Hepatocyte (in vitro differentiated cells): ENCODE results near the gene SLC35E2B. TPM values are rescaled to one million over a fixed set of nuclear protein-coding genes. Genes with fewer than 3 reads are reported as not detected.
"Not testable (repeated sequence)": the region's sequence is repeated elsewhere in the genome, so short reads cannot be mapped to it uniquely, and the experiment has no call there.

Experiments
- DNase-seq: peaks from one replicate; pipeline ENCODE4 v3.0.0-alpha.2; 2016; ENCODE audit warnings: low spot score
- H2AFZ ChIP-seq: fragments of 200-600 bp; sonication (generic); 2 replicates; pipeline ENCODE4 v1.6.0; 2016; ENCODE audit warnings: antibody characterized with exemption, mild to moderate bottlenecking
- H3K27ac ChIP-seq: fragments of 200-600 bp; sonication (generic); 2 replicates; pipeline ENCODE4 v1.5.1; 2016; ENCODE audit warnings: mild to moderate bottlenecking
- H3K27me3 ChIP-seq: fragments of 200-600 bp; sonication (generic); 2 replicates; pipeline ENCODE4 v1.6.1; 2016
- H3K36me3 ChIP-seq: fragments of 200-600 bp; sonication (generic); replicated peaks from 2 replicates; pipeline ENCODE4 v1.5.1; 2016; ENCODE audit warnings: low read depth; ENCODE audit not compliant: insufficient read depth
- H3K4me1 ChIP-seq: fragments of 200-600 bp; sonication (generic); 2 replicates; pipeline ENCODE4 v1.5.1; 2016; ENCODE audit warnings: mild to moderate bottlenecking, moderate library complexity; ENCODE audit not compliant: insufficient read depth
- H3K4me2 ChIP-seq: fragments of 200-600 bp; sonication (generic); 2 replicates; pipeline ENCODE4 v1.6.0; 2016
- H3K4me3 ChIP-seq: fragments of 200-600 bp; sonication (generic); 2 replicates; pipeline ENCODE4 v1.5.1; 2016; ENCODE audit warnings: mild to moderate bottlenecking
- H3K79me2 ChIP-seq: fragments of 200-600 bp; sonication (generic); 2 replicates; pipeline ENCODE4 v1.6.0; 2017; ENCODE audit warnings: mild to moderate bottlenecking
- H3K9me2 ChIP-seq: fragments of 200-600 bp; sonication (generic); replicated peaks from 2 replicates; pipeline ENCODE4 v1.6.0; 2017; ENCODE audit warnings: mild to moderate bottlenecking; ENCODE audit not compliant: insufficient read depth
- H3K9me3 ChIP-seq: fragments of 200-600 bp; sonication (generic); 2 replicates; pipeline ENCODE4 v1.5.1; 2016; ENCODE audit warnings: low read depth, mild to moderate bottlenecking
- H4K20me1 ChIP-seq: fragments of 200-600 bp; sonication (generic); 2 replicates; pipeline ENCODE4 v1.6.0; 2016; ENCODE audit warnings: mild to moderate bottlenecking; ENCODE audit not compliant: insufficient read depth, poor library complexity, severe bottlenecking
- EZH2 ChIP-seq: fragments of 200-600 bp; sonication (generic); IDR thresholded peaks from 2 replicates; pipeline ENCODE4 v1.6.1; 2016; ENCODE audit warnings: antibody characterized with exemption, mild to moderate bottlenecking, borderline replicate concordance
- EZH2phosphoT487 ChIP-seq: fragments of 200-600 bp; sonication (generic); IDR thresholded peaks from one replicate; pipeline ENCODE4 v1.6.1; 2018; ENCODE audit warnings: antibody characterized with exemption, mild to moderate bottlenecking, low read depth, moderate library complexity; ENCODE audit not compliant: unreplicated experiment, severe bottlenecking
- WGBS: methylation state at CpG from one replicate; pipeline ENCODE4 v1.1.6; 2016; ENCODE audit warnings: low lambda C conversion rate; ENCODE audit errors: missing lambda C conversion rate; 5-methylcytosine and 5-hydroxymethylcytosine counted together
- polyA plus RNA-seq: library from polyadenylated mRNA; unstranded; fragments of >200 nt; fragmentation: Nextera tagmentation; extraction: Ambion mirVana; gene quantifications from 2 replicates; pipeline ENCODE4 v1.2.1, GENCODE V29; 2016
- total RNA-seq: library from RNA; depleted of rRNA; stranded (reverse); fragments of >200 nt; gene quantifications from 2 replicates; pipeline ENCODE4 v1.2.3, GENCODE V29; 2014
- TF ChIP-seq, protein P1 (sequence below): fragments of 200-600 bp; sonication (generic); IDR thresholded peaks from 2 replicates; pipeline ENCODE4 v1.5.1; 2016; ENCODE audit warnings: antibody characterized with exemption, mild to moderate bottlenecking; ENCODE audit not compliant: poor library complexity

SLC35E2B gene
- total and polyA plus RNA-seq, 2 experiments from 2014 or later = 29.2 to 46.7 TPM

DNA sequence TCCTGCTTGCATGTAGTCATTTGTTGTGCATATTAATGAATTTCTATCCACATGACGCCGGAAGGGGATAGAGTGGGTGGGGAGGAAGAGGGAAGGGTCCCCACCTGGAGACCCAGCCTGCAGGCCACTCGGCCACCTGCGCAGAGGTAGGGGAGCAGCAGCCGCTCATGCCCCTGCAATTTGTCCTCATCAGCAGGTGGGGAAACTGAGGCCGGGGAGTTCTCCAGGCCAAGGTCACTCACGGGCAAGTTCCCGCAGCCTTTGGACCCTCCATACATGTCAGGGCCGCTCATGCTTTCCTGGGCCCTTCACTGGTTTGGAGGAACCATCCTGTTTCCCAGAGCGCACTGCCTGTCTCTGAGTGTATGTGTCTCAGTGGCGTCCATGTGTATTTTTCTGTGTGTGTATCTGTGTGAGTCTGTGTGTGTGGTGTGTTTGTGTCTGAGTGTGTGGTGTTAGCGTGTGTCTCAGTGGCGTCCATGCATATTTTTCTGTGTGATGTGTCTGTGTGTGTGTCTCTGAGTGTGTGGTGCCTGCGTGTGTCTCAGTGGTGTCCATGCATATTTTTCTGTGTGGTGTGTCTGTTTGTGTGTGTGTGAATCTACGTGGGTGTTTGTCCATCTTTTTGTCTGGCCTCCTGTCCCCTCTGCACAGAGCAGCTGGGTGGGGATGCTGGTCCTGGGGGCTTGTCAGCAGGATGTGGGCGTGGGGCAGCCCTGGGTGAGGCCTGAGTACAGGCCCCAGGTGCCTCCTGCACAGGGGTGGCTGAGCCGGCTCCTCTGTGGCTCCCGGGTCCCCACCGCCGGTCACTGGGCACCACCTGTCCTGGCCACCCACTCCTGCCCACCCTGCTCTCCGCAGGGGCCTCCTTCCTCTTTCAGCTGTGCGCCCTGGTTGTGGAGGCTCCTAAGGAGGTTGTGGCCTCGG, 4.1 kb upstream of the SLC35E2B start:
- H3K27ac ChIP-seq, DNase-seq, H3K4me1 ChIP-seq, H3K27me3 ChIP-seq, H3K9me3 ChIP-seq, H3K36me3 ChIP-seq, H4K20me1 ChIP-seq, H3K4me2 ChIP-seq, H3K4me3 ChIP-seq, H3K79me2 ChIP-seq, H3K9me2 ChIP-seq, H2AFZ ChIP-seq: not testable (repeated sequence)
- WGBS = 92% methylated on average over 17 of the region's 23 CpGs

DNA sequence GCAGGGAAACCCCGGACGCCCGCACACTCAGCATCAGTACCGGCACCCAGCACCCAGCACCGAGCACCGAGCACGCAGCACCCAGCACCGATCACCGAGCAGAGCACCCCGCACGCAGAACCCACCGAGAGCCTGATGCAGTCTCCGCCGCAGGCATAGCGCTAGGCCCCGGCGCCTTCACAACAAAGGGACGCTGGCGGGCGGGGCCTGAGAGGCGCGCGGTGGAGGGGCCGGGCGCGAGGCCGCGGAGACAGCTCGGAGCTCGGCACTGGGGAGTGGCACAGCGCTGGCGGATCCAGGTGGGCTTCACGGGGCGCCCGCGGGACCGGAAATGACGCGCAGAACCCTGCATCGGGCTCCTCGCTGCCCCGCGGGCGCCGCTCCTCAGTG, 276 bp downstream of the SLC35E2B start:
- not testable (repeated sequence) for H3K27me3 ChIP-seq, H2AFZ ChIP-seq, H3K4me1 ChIP-seq, H3K9me2 ChIP-seq, H4K20me1 ChIP-seq, H3K9me3 ChIP-seq, H3K36me3 ChIP-seq
- Histone ChIP-seq H3K4me2 (peak overlapping the region; percentile 51), H3K27ac (peak overlapping the region; percentile 92), H3K4me3 (peak overlapping the region; percentile 64), H3K79me2 (peaks cover 24% of the 10 kb centered on the region)
- 2% methylated on average over 29 of the region's 45 CpGs for WGBS
- peak; percentile 69 for DNase-seq

DNA sequence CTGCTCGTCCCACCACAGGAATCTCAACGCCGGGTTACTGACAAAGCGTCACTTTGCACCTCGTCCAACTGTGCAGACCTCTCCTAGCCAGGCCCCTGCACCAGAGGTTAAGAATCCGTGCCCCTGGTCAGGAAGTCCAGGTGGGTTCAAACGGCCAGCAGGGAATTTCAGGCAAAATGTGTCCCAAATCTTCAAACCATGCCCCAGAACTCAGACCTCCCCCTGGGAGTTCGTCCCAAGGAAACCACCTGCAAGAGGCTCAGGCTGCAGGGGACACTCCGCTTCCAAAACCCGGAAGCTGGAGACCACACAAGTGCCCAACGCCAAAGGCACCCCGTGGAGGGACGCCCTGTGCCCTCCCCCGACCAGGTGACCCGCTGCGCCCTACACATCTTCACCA, 1.2 kb downstream of the SLC35E2B start:
- not testable (repeated sequence) for H3K4me1 ChIP-seq, H3K36me3 ChIP-seq, H3K9me3 ChIP-seq, H2AFZ ChIP-seq, H3K9me2 ChIP-seq, H4K20me1 ChIP-seq, H3K4me3 ChIP-seq, H3K27me3 ChIP-seq, H3K27ac ChIP-seq, DNase-seq
- Histone ChIP-seq H3K4me2 (peak overlapping the region; percentile 73), H3K79me2 (peaks cover 33% of the 10 kb centered on the region)
- 14% methylated on average over 4 of the region's 16 CpGs for WGBS

DNA sequence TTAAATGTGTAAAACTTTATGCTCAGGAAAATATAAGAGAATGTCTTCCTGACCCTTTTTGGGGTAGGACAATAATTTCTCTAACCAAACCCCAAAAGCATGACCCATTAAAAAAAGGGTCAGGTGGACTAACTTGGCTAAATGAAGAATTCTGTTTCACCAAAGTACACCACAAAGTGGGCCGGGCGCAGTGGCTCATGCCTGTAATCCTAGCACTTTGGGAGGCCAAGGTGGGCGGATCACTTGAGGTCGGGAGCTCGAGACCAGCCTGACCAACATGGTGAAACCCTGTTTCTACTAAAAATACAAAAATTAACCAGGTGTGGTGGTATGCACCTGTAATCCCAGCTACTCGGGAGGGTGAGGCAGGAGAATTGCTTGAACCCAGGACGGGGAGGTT, 3.1 kb downstream of the SLC35E2B start:
- WGBS = 88% methylated on average over 7 of the region's 7 CpGs
- H3K4me3 ChIP-seq = not testable (repeated sequence)

DNA sequence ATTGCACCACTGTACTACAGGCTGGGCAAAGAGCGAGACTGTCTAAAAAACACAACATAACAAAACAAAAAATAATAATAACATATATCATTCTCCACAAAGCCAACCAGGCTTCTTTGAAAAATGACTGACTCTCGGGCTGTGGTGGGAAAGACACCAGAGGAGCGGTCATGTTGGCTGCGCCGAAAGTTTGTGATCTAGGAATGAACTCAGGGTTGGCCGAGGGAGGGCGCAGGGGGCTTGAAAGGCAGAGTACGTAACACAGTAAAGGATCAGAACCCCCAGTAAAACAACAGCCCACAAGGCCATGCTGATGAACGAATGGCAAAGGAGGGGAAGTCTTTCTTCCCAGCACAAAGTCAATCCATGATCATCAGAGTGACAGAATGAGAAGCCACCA, 4.7 kb downstream of the SLC35E2B start:
- Histone ChIP-seq H3K4me3 (no peak overlapping the region), H3K79me2 (peaks cover 67% of the 10 kb centered on the region), H3K27me3 (no peaks in the 10 kb centered on the region), H2AFZ (no peak overlapping the region), H4K20me1 (peaks cover 15% of the 10 kb centered on the region), H3K36me3 (no peaks in the 10 kb centered on the region), H3K4me1 (peaks cover 4% of the 10 kb centered on the region), H3K4me2 (no peak overlapping the region), H3K9me2 (no peaks in the 10 kb centered on the region), H3K9me3 (no peaks in the 10 kb centered on the region), H3K27ac (no peak overlapping the region)
- DNase-seq = no peak
- WGBS = 95% methylated on average over 9 of the region's 9 CpGs
- TF ChIP-seq EZH2 = no peak
- no peak for TF ChIP-seq EZH2phosphoT487
- TF ChIP-seq, protein P1, sequence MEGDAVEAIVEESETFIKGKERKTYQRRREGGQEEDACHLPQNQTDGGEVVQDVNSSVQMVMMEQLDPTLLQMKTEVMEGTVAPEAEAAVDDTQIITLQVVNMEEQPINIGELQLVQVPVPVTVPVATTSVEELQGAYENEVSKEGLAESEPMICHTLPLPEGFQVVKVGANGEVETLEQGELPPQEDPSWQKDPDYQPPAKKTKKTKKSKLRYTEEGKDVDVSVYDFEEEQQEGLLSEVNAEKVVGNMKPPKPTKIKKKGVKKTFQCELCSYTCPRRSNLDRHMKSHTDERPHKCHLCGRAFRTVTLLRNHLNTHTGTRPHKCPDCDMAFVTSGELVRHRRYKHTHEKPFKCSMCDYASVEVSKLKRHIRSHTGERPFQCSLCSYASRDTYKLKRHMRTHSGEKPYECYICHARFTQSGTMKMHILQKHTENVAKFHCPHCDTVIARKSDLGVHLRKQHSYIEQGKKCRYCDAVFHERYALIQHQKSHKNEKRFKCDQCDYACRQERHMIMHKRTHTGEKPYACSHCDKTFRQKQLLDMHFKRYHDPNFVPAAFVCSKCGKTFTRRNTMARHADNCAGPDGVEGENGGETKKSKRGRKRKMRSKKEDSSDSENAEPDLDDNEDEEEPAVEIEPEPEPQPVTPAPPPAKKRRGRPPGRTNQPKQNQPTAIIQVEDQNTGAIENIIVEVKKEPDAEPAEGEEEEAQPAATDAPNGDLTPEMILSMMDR = no peak

More for the DNA sequence above, 3.1 kb downstream of the SLC35E2B start:
- H4K20me1 ChIP-seq, H3K27ac ChIP-seq, H3K36me3 ChIP-seq, H3K27me3 ChIP-seq, H3K9me2 ChIP-seq, H3K9me3 ChIP-seq, DNase-seq, H3K4me1 ChIP-seq, H2AFZ ChIP-seq, H3K4me2 ChIP-seq: not testable (repeated sequence)
- peaks cover 50% of the 10 kb centered on the region for H3K79me2 ChIP-seq
